Uterus (tissue), 4 donors: Measurements from ENCODE around the gene KCNH3. TPM values are rescaled to one million over a fixed set of nuclear protein-coding genes. Genes with fewer than 3 reads are reported as not detected.

Experiments used
- DNase-seq, 2 donors: peaks; one replicate each; pipeline ENCODE4 v3.0.0-alpha.2; 2019 to 2020
- H3K27ac ChIP-seq, 2 donors: fragments of 200-600 bp; sonication (generic); 1 replicate in 1 of 2; 2 replicates in 1 of 2; pipeline ENCODE4 v1.5.1; 2016 to 2018
- H3K27me3 ChIP-seq, 2 donors: fragments of 200-600 bp; sonication (generic); one replicate each; pipeline ENCODE4 v1.5.1; 2018 to 2019; ENCODE audit warnings: control low read depth in 1 of 2
- H3K36me3 ChIP-seq, 2 donors: fragments of 200-600 bp; sonication (generic); one replicate each; pipeline ENCODE4 v1.5.1; 2019; ENCODE audit warnings: control low read depth in 1 of 2
- H3K4me1 ChIP-seq, 2 donors: fragments of 200-600 bp; sonication (generic); one replicate each; pipeline ENCODE4 v1.5.1; 2018 to 2019; ENCODE audit warnings: control low read depth in 1 of 2
- H3K4me3 ChIP-seq, 2 donors: fragments of 200-600 bp; sonication (generic); 1 replicate in 1 of 2; 2 replicates in 1 of 2; pipeline ENCODE4 v1.5.1; 2018 to 2019; ENCODE audit warnings: mild to moderate bottlenecking in 1 of 2
- H3K9me3 ChIP-seq, 2 donors: fragments of 200-600 bp; sonication (generic); one replicate each; pipeline ENCODE4 v1.5.1; 2019; ENCODE audit warnings: control low read depth in 1 of 2
- POLR2A ChIP-seq, 2 donors: fragments of 450-650 bp; IDR thresholded peaks; one replicate each; pipeline ENCODE4 v1.6.1; 2016; ENCODE audit warnings: antibody characterized with exemption in 2 of 2, mild to moderate bottlenecking in 1 of 2, moderate library complexity in 1 of 2
- intact Hi-C: fragments of 100-400 bp; cut with DNase I; formaldehyde crosslinking; loops from one replicate; pipeline ENCODE4 v1.15.1; 2023; ENCODE audit warnings: low total_unique reads
- total RNA-seq, 4 donors: library from RNA; depleted of rRNA in 3 of 4; stranded (reverse); fragments of >200 nt in 3 of 4; gene quantifications; one replicate each; pipeline versions ENCODE4 v1.1.0 to v1.2.4, GENCODE V29; 2014 to 2023
- TF ChIP-seq, protein P1 (sequence below), 4 experiments: fragments of 200-600 bp in 2 of 4; fragments of 450-650 bp in 2 of 4; sonication (generic) in 2 of 4; IDR thresholded peaks; one replicate each; pipeline ENCODE4 v1.5.1; 2016 to 2019; ENCODE audit warnings: antibody characterized with exemption in 4 of 4, mild to moderate bottlenecking in 2 of 4, moderate library complexity in 1 of 4
- donor health status: DM: yes; HTN: yes; CAD: no.

Gene KCNH3
- total RNA-seq, 4 donors from 2014 or later: under 0.01 to 1.7 (median 0.43) TPM; not detected in 1

DNA sequence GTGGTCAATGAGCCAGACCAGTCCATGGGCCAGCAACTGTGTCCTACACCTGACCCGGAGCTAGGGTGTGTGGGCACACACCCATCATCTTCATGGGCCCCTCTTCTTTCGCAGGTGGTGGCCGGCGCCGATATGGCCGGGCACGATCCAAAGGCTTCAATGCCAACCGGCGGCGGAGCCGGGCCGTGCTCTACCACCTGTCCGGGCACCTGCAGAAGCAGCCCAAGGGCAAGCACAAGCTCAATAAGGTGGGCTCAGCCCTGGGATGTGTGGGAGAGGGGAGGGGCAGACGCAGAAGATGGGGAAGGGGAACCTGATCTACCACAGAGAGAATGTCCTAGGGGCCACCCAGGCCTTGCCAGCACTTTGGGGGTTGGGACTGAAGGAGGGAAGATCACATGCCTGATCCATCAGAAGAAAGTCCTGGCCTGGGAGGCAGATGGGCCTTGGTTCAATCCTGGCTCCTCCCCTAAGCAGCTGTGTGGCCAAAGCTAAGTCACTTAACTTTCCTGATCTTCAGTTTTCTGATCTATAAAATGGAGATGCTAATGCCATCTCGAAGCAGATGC, 3.8 kb downstream of the KCNH3 start:
- TF ChIP-seq POLR2A (IDR thresholded peaks at IDR 0.05): no peak
- TF ChIP-seq, protein P1, sequence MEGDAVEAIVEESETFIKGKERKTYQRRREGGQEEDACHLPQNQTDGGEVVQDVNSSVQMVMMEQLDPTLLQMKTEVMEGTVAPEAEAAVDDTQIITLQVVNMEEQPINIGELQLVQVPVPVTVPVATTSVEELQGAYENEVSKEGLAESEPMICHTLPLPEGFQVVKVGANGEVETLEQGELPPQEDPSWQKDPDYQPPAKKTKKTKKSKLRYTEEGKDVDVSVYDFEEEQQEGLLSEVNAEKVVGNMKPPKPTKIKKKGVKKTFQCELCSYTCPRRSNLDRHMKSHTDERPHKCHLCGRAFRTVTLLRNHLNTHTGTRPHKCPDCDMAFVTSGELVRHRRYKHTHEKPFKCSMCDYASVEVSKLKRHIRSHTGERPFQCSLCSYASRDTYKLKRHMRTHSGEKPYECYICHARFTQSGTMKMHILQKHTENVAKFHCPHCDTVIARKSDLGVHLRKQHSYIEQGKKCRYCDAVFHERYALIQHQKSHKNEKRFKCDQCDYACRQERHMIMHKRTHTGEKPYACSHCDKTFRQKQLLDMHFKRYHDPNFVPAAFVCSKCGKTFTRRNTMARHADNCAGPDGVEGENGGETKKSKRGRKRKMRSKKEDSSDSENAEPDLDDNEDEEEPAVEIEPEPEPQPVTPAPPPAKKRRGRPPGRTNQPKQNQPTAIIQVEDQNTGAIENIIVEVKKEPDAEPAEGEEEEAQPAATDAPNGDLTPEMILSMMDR (IDR thresholded peaks at IDR 0.05): no peak
- no peaks in the 10 kb centered on the region for H3K9me3 ChIP-seq
- DNase-seq: no peak
- intact Hi-C loops: no loop called here
- H3K27ac ChIP-seq: no peak overlapping the region
- no peaks in the 10 kb centered on the region for H3K36me3 ChIP-seq
- H3K4me1 ChIP-seq: peaks cover 0 to 8% of the 10 kb centered on the region in 2 donors
- H3K4me3 ChIP-seq: no peak overlapping the region
- no peaks in the 10 kb centered on the region for H3K27me3 ChIP-seq

DNA sequence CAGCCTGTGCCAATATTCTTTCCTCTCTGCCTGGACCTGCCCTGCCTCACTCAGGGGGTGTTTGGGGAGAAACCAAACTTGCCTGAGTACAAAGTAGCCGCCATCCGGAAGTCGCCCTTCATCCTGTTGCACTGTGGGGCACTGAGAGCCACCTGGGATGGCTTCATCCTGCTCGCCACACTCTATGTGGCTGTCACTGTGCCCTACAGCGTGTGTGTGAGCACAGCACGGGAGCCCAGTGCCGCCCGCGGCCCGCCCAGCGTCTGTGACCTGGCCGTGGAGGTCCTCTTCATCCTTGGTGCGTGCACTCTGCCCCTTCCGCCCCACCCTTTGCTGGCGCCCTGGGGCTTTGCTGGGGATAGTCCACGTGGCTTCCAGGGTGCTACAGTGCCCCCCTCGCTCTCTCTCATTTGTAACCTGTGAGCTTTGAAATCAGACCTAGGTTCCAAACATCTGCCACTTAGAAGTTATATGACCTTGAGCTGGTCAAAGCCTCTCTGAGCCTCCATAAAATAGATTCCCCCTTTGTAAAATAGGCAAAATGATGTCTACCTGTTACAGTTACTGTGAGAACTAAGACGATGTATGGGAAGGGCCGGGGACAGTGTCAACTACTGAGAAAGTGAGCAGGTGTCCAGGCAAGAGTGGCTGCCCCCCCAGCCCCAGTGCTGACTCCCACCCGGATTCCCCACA, 4.5 kb downstream of the KCNH3 start:
- Histone ChIP-seq H3K4me1 (peaks cover 0 to 1% of the 10 kb centered on the region in 2 donors), H3K36me3 (no peaks in the 10 kb centered on the region), H3K27me3 (no peaks in the 10 kb centered on the region), H3K9me3 (no peaks in the 10 kb centered on the region), H3K4me3 (no peak overlapping the region), H3K27ac (no peak overlapping the region)
- intact Hi-C loops: no loop called here
- no peak for TF ChIP-seq POLR2A (IDR thresholded peaks at IDR 0.05)
- TF ChIP-seq, protein P1 (IDR thresholded peaks at IDR 0.05): no peak
- DNase-seq: no peak

DNA sequence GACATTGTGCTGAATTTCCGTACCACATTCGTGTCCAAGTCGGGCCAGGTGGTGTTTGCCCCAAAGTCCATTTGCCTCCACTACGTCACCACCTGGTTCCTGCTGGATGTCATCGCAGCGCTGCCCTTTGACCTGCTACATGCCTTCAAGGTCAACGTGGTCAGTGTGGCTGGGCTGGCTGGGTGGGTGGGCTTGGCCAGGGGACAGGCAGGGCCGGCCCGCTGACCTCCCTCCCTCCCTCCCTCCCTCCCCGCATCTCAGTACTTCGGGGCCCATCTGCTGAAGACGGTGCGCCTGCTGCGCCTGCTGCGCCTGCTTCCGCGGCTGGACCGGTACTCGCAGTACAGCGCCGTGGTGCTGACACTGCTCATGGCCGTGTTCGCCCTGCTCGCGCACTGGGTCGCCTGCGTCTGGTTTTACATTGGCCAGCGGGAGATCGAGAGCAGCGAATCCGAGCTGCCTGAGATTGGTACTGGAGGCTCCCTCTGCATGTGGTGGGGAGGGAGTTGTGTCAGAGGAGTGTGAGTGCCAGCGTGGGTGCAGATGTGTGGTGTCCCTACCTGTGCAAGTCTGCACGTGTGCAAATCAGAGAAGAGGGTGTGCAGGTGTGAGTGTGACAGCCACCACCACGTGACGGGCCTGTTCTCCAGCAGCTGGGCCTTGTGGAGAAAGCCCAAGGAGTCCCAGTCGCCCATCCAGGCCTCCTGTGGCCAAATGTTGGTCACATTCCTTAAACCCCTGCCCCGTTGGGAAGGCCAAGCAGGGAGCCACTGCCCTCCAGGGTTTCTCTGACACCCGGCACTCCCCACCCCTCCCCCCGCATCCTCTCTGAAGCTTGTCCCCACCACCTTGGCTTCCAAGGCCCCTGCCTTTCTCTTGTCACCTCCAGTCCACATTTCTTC, 5.3 kb downstream of the KCNH3 start:
- H3K27ac ChIP-seq: no peak overlapping the region
- no peaks in the 10 kb centered on the region for H3K9me3 ChIP-seq
- DNase-seq: no peak
- no peaks in the 10 kb centered on the region for H3K27me3 ChIP-seq
- no peak overlapping the region for H3K4me3 ChIP-seq
- intact Hi-C loops: no loop called here
- H3K4me1 ChIP-seq: no peaks in the 10 kb centered on the region
- no peaks in the 10 kb centered on the region for H3K36me3 ChIP-seq
- no peak for TF ChIP-seq POLR2A (IDR thresholded peaks at IDR 0.05)
- TF ChIP-seq, protein P1 (IDR thresholded peaks at IDR 0.05): no peak

DNA sequence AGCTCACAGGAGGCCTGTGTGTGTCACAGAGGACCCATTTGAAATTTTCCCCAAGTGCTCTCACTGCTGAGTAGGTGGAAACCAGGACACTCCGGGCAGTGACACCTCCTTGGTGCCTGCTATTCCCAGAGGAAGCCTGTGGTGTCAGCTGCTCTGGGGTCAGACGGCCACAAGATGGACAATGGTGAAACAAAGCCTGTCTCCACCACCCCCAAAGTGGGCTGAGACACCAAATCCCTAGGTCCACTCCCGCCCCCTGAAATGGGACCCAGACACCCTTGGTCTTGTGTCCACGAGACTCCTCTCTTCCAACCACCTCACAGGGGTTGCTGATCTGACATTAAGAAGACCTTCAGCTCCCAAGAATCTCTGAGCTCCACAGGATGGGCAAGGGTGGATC, 7.0 kb downstream of the KCNH3 start:
- TF ChIP-seq POLR2A (IDR thresholded peaks at IDR 0.05): no peak
- TF ChIP-seq, protein P1 (IDR thresholded peaks at IDR 0.05): no peak
- H3K4me3 ChIP-seq: no peak overlapping the region
- no peaks in the 10 kb centered on the region for H3K36me3 ChIP-seq
- no peaks in the 10 kb centered on the region for H3K4me1 ChIP-seq
- DNase-seq: no peak
- intact Hi-C loops: no loop called here
- H3K27ac ChIP-seq: no peak overlapping the region
- no peaks in the 10 kb centered on the region for H3K27me3 ChIP-seq
- no peaks in the 10 kb centered on the region for H3K9me3 ChIP-seq

DNA sequence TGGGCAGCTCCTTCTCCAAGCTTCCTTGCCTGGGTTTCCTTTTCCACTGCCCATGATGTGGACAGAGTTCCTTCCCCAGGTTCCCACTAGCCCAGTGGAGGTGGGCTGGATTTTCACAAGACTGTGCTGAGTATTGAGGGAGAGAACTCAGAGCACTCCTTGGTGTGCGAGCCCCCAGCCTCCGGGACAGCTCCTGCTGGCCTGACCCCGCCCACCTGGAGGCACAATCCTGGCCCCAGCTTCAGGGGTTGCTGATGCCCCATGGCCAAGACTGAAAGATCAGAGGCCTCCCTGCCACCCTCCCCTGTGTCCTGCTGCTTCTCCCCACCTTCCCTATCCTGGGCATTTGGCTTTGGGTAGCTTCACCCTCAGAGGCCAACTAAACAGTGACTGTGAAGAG, 7.7 kb downstream of the KCNH3 start:
- Histone ChIP-seq H3K9me3 (no peaks in the 10 kb centered on the region), H3K27ac (no peak overlapping the region), H3K4me1 (no peaks in the 10 kb centered on the region), H3K27me3 (no peaks in the 10 kb centered on the region), H3K4me3 (no peak overlapping the region), H3K36me3 (no peaks in the 10 kb centered on the region)
- no peak for TF ChIP-seq POLR2A (IDR thresholded peaks at IDR 0.05)
- TF ChIP-seq, protein P1 (IDR thresholded peaks at IDR 0.05): no peak
- intact Hi-C loops: no loop called here
- DNase-seq: no peak
